ENCODE measurements around the gene CTAG2. TPM values are rescaled to one million over a fixed set of nuclear protein-coding genes. Genes with fewer than 3 reads are reported as not detected.
"Not testable (repeated sequence)": the region's sequence is repeated elsewhere in the genome, so short reads cannot be mapped to it uniquely, and the experiment has no call there.

CTAG2 gene
- polyA plus RNA-seq, 1 donor, result not detected

DNA sequence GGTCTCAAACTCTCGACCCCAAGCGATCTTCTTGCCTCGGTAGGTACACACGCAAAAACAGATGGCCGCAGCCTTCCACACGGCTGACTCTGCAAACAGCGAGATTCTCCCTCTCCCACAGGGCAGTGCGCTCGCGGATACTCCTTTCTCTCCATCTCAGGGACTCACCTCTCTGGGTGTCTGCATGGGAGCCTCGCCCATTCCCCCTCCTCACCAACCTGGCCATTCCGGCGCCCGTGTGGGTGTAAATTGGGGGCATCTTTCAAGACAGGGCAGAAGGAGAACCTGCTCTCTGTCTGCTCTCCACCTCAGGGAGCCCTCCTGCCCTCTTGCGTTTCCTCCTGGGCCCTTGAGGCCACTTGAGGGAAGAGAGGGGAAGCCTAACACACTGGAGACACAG is 4.4 kb downstream of the CTAG2 start:
- DNase-seq, result no peak

DNA sequence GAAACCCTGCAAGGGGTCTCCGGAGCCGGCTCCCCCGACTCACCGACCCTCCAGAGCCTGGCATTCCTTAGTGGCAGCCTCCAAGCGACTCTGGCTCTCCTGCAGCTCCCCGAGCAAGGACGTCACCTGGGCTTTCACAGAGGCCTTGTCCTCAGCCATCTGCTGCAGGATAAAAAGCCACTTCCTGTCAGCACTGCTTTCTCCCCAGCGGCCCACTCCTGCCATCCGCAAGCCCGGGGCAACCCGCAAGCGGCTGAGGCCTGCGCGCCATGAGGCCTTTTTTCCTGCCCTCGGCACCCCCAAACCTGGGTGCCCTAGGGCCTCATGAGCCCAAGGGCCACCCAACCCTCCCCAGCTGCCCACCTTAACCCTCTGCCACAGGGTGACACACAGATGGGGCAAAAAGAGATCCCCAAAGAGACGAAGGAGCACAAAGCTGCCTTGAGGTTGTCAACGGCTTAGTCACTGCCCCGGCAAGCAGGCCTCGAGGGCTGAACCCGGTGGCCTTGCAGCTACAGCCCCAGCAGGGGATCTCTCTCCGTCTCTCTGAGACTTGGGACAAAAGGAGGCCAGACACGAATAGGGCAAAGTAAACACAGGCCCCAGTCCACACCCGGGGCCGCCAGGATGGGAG is 7.5 kb downstream of the CTAG2 start:
- not testable (repeated sequence) for DNase-seq

DNA sequence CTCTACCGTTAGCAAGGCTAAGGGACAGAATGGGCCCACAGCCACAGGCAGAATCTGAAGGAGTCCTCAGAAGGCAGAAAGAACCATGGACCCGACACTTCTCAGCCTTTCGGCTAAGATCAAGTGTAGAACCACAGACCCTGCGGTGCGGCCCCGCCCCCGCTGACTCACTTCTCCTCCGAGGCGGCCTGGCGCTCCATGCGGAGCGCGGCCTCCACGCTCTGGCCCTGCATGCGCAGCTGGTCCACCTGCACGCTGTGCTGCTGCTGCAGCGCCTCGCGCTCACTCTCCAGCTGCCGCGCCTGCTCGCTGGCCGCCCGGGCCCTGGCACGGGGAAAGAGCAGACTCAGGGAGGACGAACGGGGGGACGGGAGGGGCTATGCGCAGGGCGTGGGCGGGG is 9.7 kb downstream of the CTAG2 start:
- DNase-seq, result not testable (repeated sequence)

- DNase-seq, result not testable (repeated sequence)
These were observed 11.6 kb downstream of the CTAG2 start for GRCh38 chrX:154641740-154642139.

- DNase-seq, result not testable (repeated sequence)
These were observed 19.7 kb downstream of the CTAG2 start for GRCh38 chrX:154633661-154634060.

GRCh38 chrX:154630949-154631348 is 22.4 kb downstream of the CTAG2 start:
- DNase-seq, result not testable (repeated sequence)

DNA sequence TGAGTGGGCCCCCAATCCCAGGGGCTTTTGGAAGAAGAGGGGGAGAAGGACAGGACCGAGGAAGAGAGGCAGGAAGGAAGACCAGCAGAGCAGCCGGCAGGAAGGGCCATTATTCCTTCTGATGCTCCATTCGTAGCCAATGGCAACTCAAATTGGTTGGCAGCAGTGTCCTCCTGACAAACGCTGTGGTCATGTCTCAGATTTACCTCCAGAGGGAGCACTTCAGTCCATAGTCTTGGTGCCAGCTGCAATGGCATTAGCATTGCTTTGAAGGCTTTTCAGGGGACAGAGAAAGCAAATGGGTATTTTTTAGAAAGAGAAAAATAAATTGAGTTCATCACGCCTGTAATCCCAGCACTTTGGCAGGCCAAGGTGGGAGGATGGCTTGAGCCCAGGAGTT is 24.4 kb downstream of the CTAG2 start:
- DNase-seq, result not testable (repeated sequence)

- not testable (repeated sequence) for DNase-seq
These were observed 32.5 kb downstream of the CTAG2 start for GRCh38 chrX:154620767-154621414.

- DNase-seq, result not testable (repeated sequence)
These were observed 34.2 kb downstream of the CTAG2 start, which contains the start of gene CTAG1B for GRCh38 chrX:154619182-154619581. CTAG1B (minus strand) TSS chrX:154619282; CDS start chrX:154619218, 64 bp downstream.

- DNase-seq, result not testable (repeated sequence)
These were observed 39.8 kb downstream of the CTAG2 start for GRCh38 chrX:154613586-154613985.

GRCh38 chrX:154611146-154611545 is 42.2 kb downstream of the CTAG2 start:
- not testable (repeated sequence) for DNase-seq

- DNase-seq, result not testable (repeated sequence)
These were observed 44.6 kb downstream of the CTAG2 start for GRCh38 chrX:154608823-154609222.

DNA sequence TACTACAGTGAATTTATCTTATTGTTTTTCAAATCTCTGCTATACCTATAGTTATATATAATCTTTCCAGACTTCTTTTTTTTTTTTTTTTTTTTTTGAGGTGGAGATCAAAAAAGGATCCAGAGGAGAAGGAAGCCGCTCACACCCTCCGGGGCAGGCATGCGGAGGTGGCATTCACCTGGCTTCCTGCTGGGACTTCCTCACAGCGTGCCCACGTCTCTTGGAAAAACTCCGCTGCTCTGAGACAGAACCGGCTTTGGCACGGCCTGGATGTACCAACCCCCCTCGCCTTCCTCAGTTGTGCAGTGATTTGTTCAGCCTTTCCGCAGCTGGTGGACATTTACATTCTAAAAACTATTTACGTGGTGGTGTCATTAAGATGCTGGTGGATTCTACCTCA is 45.4 kb downstream of the CTAG2 start:
- not testable (repeated sequence) for DNase-seq

GRCh38 chrX:154607370-154607769 is 46.0 kb downstream of the CTAG2 start:
- no peak for DNase-seq

DNA sequence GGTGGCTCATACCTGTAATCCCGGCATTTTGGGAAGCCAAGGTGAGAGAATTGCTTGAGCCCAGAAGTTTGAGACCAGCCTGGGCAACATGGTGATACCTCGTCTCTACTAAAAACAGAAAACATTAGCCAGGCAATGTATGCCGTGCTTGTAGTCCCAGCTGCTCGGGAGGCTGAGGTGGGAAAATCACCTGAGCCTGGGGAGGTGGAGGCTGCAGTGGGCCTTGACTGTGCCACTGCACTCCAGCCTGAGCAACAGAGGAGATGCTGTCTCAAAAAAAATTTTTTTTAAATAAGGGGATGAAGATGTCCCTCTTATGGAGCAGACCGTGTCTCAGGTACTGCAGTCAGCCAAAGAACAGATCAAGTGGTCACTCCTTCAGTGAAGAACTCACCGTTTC is 47.8 kb downstream of the CTAG2 start:
- DNase-seq, result no peak

GRCh38 chrX:154603438-154604430 is 49.6 kb downstream of the CTAG2 start:
- no peak for DNase-seq

- DNase-seq, result no peak
These were observed 50.5 kb downstream of the CTAG2 start for GRCh38 chrX:154602766-154603437.

DNA sequence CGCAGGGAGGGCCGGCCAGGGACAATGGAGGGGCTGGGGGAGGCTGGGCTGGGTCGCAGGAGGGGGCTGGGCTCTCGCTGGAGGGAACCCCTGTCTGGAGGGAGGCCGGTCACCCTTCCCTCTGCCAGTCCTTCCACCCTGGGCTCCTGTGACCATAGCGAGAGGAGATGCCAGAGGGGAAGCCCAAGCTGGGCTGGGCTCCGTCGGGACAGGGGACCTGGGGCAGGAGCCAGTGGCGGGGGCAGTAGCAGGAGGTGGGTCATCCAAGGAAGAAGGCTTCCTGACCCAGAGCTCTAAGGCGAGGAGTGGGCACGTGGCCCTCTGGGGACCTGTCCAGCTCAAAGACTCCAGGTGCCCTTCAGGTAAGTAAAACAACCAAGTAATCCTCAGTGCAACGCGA is 51.2 kb downstream of the CTAG2 start:
- no peak for DNase-seq
